Ishikawa (cell line): ENCODE measurements around the gene JPH3.

Source experiments
- CREB1 ChIP-seq: IDR thresholded peaks from 2 replicates; pipeline ENCODE4 v1.6.1; 2012; ENCODE audit warnings: low read depth
- TF ChIP-seq, protein P1 (sequence below): IDR thresholded peaks from 2 replicates; pipeline ENCODE4 v1.6.1; 2012

DNA sequence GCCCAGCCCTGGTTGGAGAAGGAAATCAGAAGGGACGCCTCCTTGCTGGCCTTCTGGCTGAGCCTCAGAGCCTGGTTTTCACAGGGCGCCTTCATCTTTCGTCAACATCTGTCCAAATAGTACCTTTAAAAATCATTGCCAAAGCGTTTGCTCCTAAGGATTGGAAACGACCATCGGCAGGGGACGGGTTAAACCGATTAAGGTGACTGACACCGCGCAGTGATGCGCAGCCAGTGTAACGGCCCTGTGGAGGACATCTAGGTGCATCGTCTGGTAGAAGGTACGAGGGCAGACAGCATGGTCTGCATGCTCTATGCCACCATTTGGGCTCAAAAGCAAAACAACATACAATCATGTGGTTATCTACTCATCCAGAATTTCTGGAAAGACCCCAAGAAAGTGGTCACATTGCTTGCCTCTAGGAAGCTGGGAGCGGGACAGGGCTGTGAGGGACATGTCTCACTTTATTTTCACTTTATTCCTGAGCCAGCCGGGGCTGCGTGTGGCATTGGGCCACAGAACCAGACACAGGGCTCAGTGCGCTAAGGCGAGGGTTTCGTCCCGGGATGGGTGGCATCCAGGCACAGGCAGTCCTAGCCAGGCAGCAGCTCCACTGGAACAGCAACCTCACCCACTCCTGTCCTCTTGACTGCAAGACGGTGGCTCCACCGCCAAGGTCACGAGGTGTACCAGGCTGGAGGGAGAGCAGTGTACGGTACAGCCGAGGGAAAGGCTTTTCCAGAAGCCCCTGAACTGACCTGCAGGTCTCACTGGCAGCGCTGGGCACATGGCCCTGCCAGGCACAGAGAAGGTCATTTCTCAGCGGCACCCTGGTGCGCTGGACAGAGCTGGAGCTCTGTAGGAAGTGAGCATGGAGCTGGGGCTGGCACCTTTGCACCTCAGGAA is 40.9 kb upstream of the JPH3 start:
- no peak for TF ChIP-seq CREB1
- TF ChIP-seq, protein P1, sequence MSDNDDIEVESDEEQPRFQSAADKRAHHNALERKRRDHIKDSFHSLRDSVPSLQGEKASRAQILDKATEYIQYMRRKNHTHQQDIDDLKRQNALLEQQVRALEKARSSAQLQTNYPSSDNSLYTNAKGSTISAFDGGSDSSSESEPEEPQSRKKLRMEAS = 0 out of 2 replicates have a peak, but pooled peaks have one; percentile 8
